Right atrium auricular region (tissue), 2 donors: Measurements from ENCODE around the gene KRT35. TPM values are rescaled to one million over a fixed set of nuclear protein-coding genes. Genes with fewer than 3 reads are reported as not detected.

Source experiments
- DNase-seq: peaks from one replicate; pipeline ENCODE4 v3.0.0-alpha.2; 2019; ENCODE audit warnings: low spot score
- H3K27ac ChIP-seq, 2 donors: fragments of 200-600 bp; sonication (generic); 1 replicate in 1 of 2; 2 replicates in 1 of 2; pipeline ENCODE4 v1.5.1; 2016 to 2019
- H3K27me3 ChIP-seq, 2 donors: fragments of 200-600 bp; sonication (generic); one replicate each; pipeline versions ENCODE4 v1.5.1 to v1.6.0; 2017 to 2019
- H3K36me3 ChIP-seq: fragments of 200-600 bp; sonication (generic); one replicate; pipeline ENCODE4 v1.5.1; 2016
- H3K4me1 ChIP-seq, 2 donors: fragments of 200-600 bp; sonication (generic); one replicate each; pipeline versions ENCODE4 v1.5.1 to v1.6.0; 2017 to 2019
- H3K4me3 ChIP-seq, 2 donors: fragments of 200-600 bp; sonication (generic); 1 replicate in 1 of 2; 2 replicates in 1 of 2; pipeline ENCODE4 v1.5.1; 2017 to 2019; ENCODE audit warnings: mild to moderate bottlenecking in 1 of 2, moderate library complexity in 1 of 2
- H3K9me3 ChIP-seq, 2 donors: fragments of 200-600 bp; sonication (generic); one replicate each; pipeline ENCODE4 v1.5.1; 2019
- total RNA-seq, 2 donors: library from RNA; depleted of rRNA; stranded (reverse); fragments of >200 nt; gene quantifications; one replicate each; pipeline ENCODE4 v1.1.0, GENCODE V29; 2016
- TF ChIP-seq, protein P1 (sequence below), 2 donors: fragments of 200-600 bp; sonication (generic); IDR thresholded peaks; one replicate each; pipeline ENCODE4 v1.5.1; 2019; ENCODE audit warnings: antibody characterized with exemption in 2 of 2

The KRT35 gene
- total RNA-seq, 2 donors from 2014 or later: not detected

DNA sequence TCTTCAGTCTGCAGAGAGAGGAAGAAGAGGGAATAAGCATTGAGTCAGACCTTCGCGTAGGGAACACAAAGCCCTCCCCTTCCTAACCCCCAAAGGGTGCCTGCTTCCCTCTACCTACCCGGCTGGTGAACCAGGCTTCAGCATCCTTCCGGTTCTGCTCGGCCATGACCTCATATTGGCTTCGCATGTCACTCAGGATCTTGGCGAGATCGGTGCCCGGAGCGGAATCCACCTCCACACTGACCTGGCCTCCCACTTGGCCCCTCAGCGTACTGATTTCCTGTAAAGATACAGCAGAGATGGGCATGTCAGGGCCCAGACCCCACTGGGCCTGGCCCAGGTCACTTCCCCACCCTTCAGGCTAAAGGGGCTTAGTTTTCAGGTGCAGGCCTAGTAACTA, 43.3 kb upstream of the KRT35 start:
- H3K4me3 ChIP-seq: no peak overlapping the region
- no peaks in the 10 kb centered on the region for H3K36me3 ChIP-seq
- H3K4me1 ChIP-seq: peaks cover 0 to 15% of the 10 kb centered on the region in 2 donors
- no peak overlapping the region for H3K27ac ChIP-seq
- H3K9me3 ChIP-seq: no peaks in the 10 kb centered on the region
- H3K27me3 ChIP-seq: peaks cover 13 to 17% of the 10 kb centered on the region in 2 donors
- no peak for DNase-seq
- TF ChIP-seq, protein P1, sequence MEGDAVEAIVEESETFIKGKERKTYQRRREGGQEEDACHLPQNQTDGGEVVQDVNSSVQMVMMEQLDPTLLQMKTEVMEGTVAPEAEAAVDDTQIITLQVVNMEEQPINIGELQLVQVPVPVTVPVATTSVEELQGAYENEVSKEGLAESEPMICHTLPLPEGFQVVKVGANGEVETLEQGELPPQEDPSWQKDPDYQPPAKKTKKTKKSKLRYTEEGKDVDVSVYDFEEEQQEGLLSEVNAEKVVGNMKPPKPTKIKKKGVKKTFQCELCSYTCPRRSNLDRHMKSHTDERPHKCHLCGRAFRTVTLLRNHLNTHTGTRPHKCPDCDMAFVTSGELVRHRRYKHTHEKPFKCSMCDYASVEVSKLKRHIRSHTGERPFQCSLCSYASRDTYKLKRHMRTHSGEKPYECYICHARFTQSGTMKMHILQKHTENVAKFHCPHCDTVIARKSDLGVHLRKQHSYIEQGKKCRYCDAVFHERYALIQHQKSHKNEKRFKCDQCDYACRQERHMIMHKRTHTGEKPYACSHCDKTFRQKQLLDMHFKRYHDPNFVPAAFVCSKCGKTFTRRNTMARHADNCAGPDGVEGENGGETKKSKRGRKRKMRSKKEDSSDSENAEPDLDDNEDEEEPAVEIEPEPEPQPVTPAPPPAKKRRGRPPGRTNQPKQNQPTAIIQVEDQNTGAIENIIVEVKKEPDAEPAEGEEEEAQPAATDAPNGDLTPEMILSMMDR (IDR thresholded peaks at IDR 0.05): no peak

DNA sequence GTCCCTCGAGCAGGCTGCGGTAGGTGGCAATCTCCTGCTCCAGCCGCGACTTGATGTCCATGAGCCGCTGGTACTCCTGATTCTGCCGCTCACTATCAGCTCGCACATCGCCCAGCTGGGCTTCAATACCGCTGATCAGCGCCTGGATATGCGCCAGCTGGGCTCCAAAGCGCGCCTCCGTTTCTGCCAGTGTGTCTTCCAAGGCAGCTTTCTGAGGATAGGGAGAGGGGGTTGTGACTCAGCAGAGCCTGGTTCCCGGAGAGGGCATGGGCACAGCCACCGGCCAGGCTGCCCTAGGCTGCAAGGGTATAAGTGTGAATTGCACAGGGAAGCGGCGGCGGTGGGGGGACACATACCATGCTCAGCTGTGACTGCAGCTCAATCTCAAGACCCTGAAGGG, 42.8 kb upstream of the KRT35 start:
- no peaks in the 10 kb centered on the region for H3K36me3 ChIP-seq
- H3K27me3 ChIP-seq: peaks cover 13 to 17% of the 10 kb centered on the region in 2 donors
- DNase-seq: no peak
- TF ChIP-seq, protein P1 (IDR thresholded peaks at IDR 0.05): no peak
- peaks cover 0 to 15% of the 10 kb centered on the region in 2 donors for H3K4me1 ChIP-seq
- H3K9me3 ChIP-seq: no peaks in the 10 kb centered on the region
- H3K4me3 ChIP-seq: no peak overlapping the region
- no peak overlapping the region for H3K27ac ChIP-seq

DNA sequence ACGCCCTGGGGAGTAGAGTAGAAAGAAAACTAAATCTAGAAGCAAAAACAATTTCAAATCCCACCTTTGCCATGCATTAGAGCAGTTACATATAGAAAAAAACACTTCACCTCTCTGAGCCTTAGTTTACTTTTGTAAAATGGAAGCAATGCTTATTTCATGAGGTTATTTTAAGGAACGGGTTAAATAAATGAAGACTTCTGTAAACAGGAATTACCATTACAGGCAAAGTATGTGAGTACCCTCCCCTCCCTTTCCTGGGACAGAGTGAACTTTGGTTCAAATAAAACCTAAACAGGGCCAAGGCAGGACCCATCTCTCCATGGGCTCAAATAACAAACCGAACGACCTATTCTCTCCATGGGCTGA, 42.3 kb upstream of the KRT35 start:
- H3K4me1 ChIP-seq: peaks cover 0 to 12% of the 10 kb centered on the region in 2 donors
- H3K4me3 ChIP-seq: no peak overlapping the region
- TF ChIP-seq, protein P1 (IDR thresholded peaks at IDR 0.05): no peak
- no peak for DNase-seq
- H3K36me3 ChIP-seq: no peaks in the 10 kb centered on the region
- H3K27ac ChIP-seq: no peak overlapping the region
- H3K27me3 ChIP-seq: peaks cover 10 to 16% of the 10 kb centered on the region in 2 donors
- H3K9me3 ChIP-seq: no peaks in the 10 kb centered on the region

GRCh38 chr17:41522301-41523224, 41.6 kb upstream of the KRT35 start:
- no peak overlapping the region for H3K27ac ChIP-seq
- no peak for DNase-seq

DNA sequence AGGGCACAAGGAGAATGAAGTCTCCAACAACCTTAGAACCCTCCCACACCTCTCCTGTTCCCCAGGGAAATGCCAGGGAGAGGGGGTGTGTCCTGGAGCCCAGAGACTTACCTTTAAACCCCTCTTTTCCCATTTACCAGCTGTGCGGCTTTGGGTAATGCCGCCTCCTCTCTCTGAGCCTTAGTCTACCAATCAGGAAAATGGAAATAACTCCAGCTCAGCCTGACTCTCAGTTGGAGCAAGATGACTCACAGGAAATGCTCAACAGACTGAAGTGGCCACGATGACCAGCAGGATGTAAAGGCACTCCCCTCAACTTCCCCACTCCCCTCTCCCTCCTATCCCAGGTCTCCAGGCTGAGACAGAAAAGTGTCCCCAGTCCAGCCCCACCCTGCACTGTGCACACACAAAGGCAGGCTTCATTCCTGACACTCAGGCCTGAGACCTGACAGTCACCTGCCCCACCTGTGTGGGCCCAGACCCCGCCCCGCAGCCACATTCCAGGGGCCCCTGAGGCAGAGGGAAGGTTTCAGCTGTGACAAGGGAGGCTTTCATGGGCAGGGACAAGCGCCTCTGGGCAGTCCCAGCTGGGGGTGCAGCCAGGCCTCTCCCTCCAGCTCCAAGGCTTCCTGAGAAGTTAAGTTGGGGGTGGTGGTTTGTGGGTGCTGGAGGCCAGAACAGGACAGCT, 40.8 kb upstream of the KRT35 start:
- Histone ChIP-seq H3K27me3 (peaks cover 0 to 1% of the 10 kb centered on the region in 2 donors), H3K4me3 (no peak overlapping the region), H3K4me1 (no peaks in the 10 kb centered on the region), H3K36me3 (no peaks in the 10 kb centered on the region), H3K9me3 (no peaks in the 10 kb centered on the region), H3K27ac (no peak overlapping the region)
- DNase-seq: no peak
- TF ChIP-seq, protein P1 (IDR thresholded peaks at IDR 0.05): no peak

More at GRCh38 chr17:41522301-41523224, 41.6 kb upstream of the KRT35 start:
- H3K27me3 ChIP-seq: peaks cover 4 to 10% of the 10 kb centered on the region in 2 donors
- TF ChIP-seq, protein P1 (IDR thresholded peaks at IDR 0.05): no peak
- H3K9me3 ChIP-seq: no peaks in the 10 kb centered on the region
- peaks cover 0 to 5% of the 10 kb centered on the region in 2 donors for H3K4me1 ChIP-seq
- H3K36me3 ChIP-seq: no peaks in the 10 kb centered on the region
- no peak overlapping the region for H3K4me3 ChIP-seq
